ENCODE measurements around the gene TINAGL1. TPM values are rescaled to one million over a fixed set of nuclear protein-coding genes. Genes with fewer than 3 reads are reported as not detected.

The TINAGL1 gene
- total and polyA plus RNA-seq, 2 of the 13 experiments (the other 11 are each of a cell fraction or from before 2014, with no cell fraction given): 24.7 to 76.8 TPM

DNA sequence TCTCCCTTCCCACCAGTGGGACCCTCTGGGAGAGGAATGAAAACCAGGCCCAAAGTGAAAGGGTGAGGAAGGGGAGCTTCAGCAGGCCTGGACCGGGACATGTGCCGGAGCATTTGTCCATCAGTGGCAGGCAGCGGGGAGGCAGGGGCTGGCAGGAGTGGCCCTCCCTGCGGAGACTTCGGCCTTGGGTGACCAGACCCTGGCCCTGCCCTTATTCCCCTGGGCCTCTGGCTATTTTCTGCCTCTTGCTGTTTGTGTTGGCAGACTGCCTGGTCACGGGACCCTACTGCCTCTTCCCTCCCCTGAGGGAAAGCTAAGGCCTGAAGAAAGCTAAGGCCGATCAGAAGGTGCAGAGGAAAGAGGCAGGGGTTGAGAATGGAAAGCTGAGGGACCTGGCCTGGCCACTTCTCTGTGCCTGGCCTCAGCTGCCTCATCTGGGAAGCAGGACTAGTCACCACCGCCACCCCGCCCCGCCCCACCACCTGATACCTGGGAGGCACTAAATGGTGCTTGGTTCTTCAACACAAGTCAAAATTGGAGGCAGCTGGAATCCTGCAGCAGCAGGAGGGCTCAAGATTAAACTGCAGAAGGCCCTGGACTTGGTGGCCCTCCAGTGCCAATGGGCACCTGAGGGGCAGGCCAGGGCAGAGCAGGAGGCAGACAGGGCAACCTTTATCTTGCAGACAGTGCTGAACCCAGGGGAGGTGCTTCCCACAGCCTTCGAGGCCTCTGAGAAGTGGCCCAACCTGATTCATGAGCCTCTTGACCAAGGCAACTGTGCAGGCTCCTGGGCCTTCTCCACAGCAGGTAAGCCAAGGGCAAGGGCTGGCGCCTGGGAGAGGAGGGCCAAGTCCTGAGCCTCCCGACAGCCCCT is 7.9 kb downstream of the TINAGL1 start (continued):
- TF ChIP-seq, protein P1, sequence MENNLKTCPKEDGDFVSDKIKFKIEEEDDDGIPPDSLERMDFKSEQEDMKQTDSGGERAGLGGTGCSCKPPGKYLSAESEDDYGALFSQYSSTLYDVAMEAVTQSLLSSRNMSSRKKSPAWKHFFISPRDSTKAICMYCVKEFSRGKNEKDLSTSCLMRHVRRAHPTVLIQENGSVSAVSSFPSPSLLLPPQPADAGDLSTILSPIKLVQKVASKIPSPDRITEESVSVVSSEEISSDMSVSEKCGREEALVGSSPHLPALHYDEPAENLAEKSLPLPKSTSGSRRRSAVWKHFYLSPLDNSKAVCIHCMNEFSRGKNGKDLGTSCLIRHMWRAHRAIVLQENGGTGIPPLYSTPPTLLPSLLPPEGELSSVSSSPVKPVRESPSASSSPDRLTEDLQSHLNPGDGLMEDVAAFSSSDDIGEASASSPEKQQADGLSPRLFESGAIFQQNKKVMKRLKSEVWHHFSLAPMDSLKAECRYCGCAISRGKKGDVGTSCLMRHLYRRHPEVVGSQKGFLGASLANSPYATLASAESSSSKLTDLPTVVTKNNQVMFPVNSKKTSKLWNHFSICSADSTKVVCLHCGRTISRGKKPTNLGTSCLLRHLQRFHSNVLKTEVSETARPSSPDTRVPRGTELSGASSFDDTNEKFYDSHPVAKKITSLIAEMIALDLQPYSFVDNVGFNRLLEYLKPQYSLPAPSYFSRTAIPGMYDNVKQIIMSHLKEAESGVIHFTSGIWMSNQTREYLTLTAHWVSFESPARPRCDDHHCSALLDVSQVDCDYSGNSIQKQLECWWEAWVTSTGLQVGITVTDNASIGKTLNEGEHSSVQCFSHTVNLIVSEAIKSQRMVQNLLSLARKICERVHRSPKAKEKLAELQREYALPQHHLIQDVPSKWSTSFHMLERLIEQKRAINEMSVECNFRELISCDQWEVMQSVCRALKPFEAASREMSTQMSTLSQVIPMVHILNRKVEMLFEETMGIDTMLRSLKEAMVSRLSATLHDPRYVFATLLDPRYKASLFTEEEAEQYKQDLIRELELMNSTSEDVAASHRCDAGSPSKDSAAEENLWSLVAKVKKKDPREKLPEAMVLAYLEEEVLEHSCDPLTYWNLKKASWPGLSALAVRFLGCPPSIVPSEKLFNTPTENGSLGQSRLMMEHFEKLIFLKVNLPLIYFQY (CRISPR knock-in tag; IDR thresholded peaks at IDR 0.05; ENCODE audit: borderline replicate concordance): no peak
- no peak for TF ChIP-seq ZNF780A (CRISPR knock-in tag; IDR thresholded peaks at IDR 0.05)
- TF ChIP-seq ATRX (CRISPR knock-in tag; IDR thresholded peaks at IDR 0.05; ENCODE audit: borderline replicate concordance): no peak
- TF ChIP-seq ZNF589 (CRISPR knock-in tag; conservative IDR thresholded peaks at IDR 0.05): no peak
- TF ChIP-seq ZNF331 (CRISPR knock-in tag; IDR thresholded peaks at IDR 0.05): peak; percentile 39; the same call in 1 of the 2 replicates
- no peak for TF ChIP-seq ZNF205 (CRISPR knock-in tag; IDR thresholded peaks at IDR 0.05)
- TF ChIP-seq, protein P2, sequence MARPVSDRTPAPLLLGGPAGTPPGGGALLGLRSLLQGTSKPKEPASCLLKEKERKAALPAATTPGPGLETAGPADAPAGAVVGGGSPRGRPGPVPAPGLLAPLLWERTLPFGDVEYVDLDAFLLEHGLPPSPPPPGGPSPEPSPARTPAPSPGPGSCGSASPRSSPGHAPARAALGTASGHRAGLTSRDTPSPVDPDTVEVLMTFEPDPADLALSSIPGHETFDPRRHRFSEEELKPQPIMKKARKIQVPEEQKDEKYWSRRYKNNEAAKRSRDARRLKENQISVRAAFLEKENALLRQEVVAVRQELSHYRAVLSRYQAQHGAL (CRISPR knock-in tag; IDR thresholded peaks at IDR 0.05; ENCODE audit: not compliant biosample characterization): no peak
- no peak for TF ChIP-seq GPN1 (CRISPR knock-in tag; IDR thresholded peaks at IDR 0.05; ENCODE audit: borderline replicate concordance)
- no peak for TF ChIP-seq SMARCE1 (IDR thresholded peaks at IDR 0.05; ENCODE audit: borderline replicate concordance)
- TF ChIP-seq ZNF839 (CRISPR knock-in tag; IDR thresholded peaks at IDR 0.05; ENCODE audit: borderline replicate concordance): no peak
- no peak for TF ChIP-seq ZNF619 (CRISPR knock-in tag; IDR thresholded peaks at IDR 0.05)
- no peak for TF ChIP-seq RORA (CRISPR knock-in tag; IDR thresholded peaks at IDR 0.05)
- TF ChIP-seq, protein P3, sequence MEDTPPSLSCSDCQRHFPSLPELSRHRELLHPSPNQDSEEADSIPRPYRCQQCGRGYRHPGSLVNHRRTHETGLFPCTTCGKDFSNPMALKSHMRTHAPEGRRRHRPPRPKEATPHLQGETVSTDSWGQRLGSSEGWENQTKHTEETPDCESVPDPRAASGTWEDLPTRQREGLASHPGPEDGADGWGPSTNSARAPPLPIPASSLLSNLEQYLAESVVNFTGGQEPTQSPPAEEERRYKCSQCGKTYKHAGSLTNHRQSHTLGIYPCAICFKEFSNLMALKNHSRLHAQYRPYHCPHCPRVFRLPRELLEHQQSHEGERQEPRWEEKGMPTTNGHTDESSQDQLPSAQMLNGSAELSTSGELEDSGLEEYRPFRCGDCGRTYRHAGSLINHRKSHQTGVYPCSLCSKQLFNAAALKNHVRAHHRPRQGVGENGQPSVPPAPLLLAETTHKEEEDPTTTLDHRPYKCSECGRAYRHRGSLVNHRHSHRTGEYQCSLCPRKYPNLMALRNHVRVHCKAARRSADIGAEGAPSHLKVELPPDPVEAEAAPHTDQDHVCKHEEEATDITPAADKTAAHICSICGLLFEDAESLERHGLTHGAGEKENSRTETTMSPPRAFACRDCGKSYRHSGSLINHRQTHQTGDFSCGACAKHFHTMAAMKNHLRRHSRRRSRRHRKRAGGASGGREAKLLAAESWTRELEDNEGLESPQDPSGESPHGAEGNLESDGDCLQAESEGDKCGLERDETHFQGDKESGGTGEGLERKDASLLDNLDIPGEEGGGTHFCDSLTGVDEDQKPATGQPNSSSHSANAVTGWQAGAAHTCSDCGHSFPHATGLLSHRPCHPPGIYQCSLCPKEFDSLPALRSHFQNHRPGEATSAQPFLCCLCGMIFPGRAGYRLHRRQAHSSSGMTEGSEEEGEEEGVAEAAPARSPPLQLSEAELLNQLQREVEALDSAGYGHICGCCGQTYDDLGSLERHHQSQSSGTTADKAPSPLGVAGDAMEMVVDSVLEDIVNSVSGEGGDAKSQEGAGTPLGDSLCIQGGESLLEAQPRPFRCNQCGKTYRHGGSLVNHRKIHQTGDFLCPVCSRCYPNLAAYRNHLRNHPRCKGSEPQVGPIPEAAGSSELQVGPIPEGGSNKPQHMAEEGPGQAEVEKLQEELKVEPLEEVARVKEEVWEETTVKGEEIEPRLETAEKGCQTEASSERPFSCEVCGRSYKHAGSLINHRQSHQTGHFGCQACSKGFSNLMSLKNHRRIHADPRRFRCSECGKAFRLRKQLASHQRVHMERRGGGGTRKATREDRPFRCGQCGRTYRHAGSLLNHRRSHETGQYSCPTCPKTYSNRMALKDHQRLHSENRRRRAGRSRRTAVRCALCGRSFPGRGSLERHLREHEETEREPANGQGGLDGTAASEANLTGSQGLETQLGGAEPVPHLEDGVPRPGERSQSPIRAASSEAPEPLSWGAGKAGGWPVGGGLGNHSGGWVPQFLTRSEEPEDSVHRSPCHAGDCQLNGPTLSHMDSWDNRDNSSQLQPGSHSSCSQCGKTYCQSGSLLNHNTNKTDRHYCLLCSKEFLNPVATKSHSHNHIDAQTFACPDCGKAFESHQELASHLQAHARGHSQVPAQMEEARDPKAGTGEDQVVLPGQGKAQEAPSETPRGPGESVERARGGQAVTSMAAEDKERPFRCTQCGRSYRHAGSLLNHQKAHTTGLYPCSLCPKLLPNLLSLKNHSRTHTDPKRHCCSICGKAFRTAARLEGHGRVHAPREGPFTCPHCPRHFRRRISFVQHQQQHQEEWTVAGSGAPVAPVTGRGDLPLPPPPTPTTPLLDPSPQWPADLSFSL (CRISPR knock-in tag; IDR thresholded peaks at IDR 0.05): no peak
- TF ChIP-seq ZNF800 (CRISPR knock-in tag; IDR thresholded peaks at IDR 0.05): no peak
- TF ChIP-seq AGO2 (optimal IDR thresholded peaks at IDR 0.05; ENCODE audit: low read depth, low read length): no peak

Data from HepG2 (cell line).